Uterus (tissue), 2 donors: Measurements from ENCODE around the gene OR6J1.

Source experiments
- CTCF ChIP-seq, 4 experiments: fragments of 200-600 bp in 2 of 4; fragments of 450-650 bp in 2 of 4; sonication (generic) in 2 of 4; IDR thresholded peaks; one replicate each; pipeline ENCODE4 v1.5.1; 2016 to 2019; ENCODE audit warnings: antibody characterized with exemption in 4 of 4, mild to moderate bottlenecking in 2 of 4, moderate library complexity in 1 of 4
- POLR2A ChIP-seq, 2 donors: fragments of 450-650 bp; IDR thresholded peaks; one replicate each; pipeline ENCODE4 v1.6.1; 2016; ENCODE audit warnings: antibody characterized with exemption in 2 of 2, mild to moderate bottlenecking in 1 of 2, moderate library complexity in 1 of 2

- TF ChIP-seq CTCF (IDR thresholded peaks at IDR 0.05) (no peak), POLR2A (IDR thresholded peaks at IDR 0.05) (no peak)
These were observed 27.5 kb upstream of the OR6J1 start for GRCh38 chr14:22671622-22672021.
